Right lobe of liver (tissue), 6 donors: Measurements from ENCODE around the gene IER2. TPM values are rescaled to one million over a fixed set of nuclear protein-coding genes. Genes with fewer than 3 reads are reported as not detected.
"Not testable (repeated sequence)": the region's sequence is repeated elsewhere in the genome, so short reads cannot be mapped to it uniquely, and the experiment has no call there.

ENCODE experiments used
- ATAC-seq, 4 donors: fragments of 200-7000 bp; cut with Tn5 transposase; one replicate each; pipeline ENCODE4 v1.9.1; 2020; ENCODE audit warnings: mild to moderate bottlenecking in 4 of 4, moderate library complexity in 4 of 4
- DNase-seq, 3 donors: peaks; one replicate each; pipeline ENCODE4 v3.0.0-alpha.2; 2020
- H3K27ac ChIP-seq, 3 donors: fragments of 200-600 bp; one replicate each; pipeline ENCODE4 v1.8.0; 2022
- H3K27me3 ChIP-seq, 2 donors: fragments of 200-600 bp; one replicate each; pipeline ENCODE4 v1.8.0; 2022
- H3K36me3 ChIP-seq, 4 donors: fragments of 200-600 bp; sonication (generic) in 1 of 4; one replicate each; pipeline versions ENCODE4 v1.5.1 to v1.8.0; 2017 to 2022; ENCODE audit warnings: control low read depth in 1 of 4
- H3K4me1 ChIP-seq, 4 donors: fragments of 200-600 bp; sonication (generic) in 1 of 4; one replicate each; pipeline versions ENCODE4 v1.5.1 to v1.8.0; 2017 to 2022; ENCODE audit warnings: control low read depth in 1 of 4
- H3K4me3 ChIP-seq, 3 donors: fragments of 200-600 bp; one replicate each; pipeline ENCODE4 v1.8.0; 2022
- H3K9me3 ChIP-seq, 4 donors: fragments of 200-600 bp; sonication (generic) in 1 of 4; one replicate each; pipeline versions ENCODE4 v1.5.1 to v1.8.0; 2017 to 2022; ENCODE audit warnings: control low read depth in 1 of 4
- CTCF ChIP-seq, 4 donors: fragments of 200-600 bp in 3 of 4; fragments of 450-650 bp in 1 of 4; IDR thresholded peaks; one replicate each; pipeline versions ENCODE4 v1.5.1 to v1.8.0; 2016 to 2022; ENCODE audit warnings: antibody characterized with exemption in 4 of 4, mild to moderate bottlenecking in 2 of 4
- POLR2A ChIP-seq: fragments of 450-650 bp; IDR thresholded peaks from one replicate; pipeline ENCODE4 v1.6.1; 2017; ENCODE audit warnings: antibody characterized with exemption, mild to moderate bottlenecking
- WGBS: methylation state at CpG from one replicate; pipeline ENCODE4 v1.1.6; 2018; ENCODE audit warnings: low coverage, low lambda C conversion rate; ENCODE audit not compliant: insufficient coverage; ENCODE audit errors: missing lambda C conversion rate; 5-methylcytosine and 5-hydroxymethylcytosine counted together
- intact Hi-C, 2 donors: fragments of 100-400 bp; cut with DNase I; formaldehyde crosslinking; loops; one replicate each; pipeline versions ENCODE4 v1.11.2 to v1.14.1; 2022
- total RNA-seq, 6 experiments: library from RNA; depleted of rRNA in 2 of 6; stranded (reverse); fragments of >200 nt in 2 of 6; fragmentation: NEBNext Ultra II Directional in 3 of 6; extraction: Animal tissue kit (Norgen Biotek cat#: 25700) in 3 of 6; gene quantifications; one replicate each; pipeline versions ENCODE4 v1.1.0 to v1.2.4, GENCODE V29; 2016 to 2023
- donor health status: DM: no; HTN: yes; CAD: no.
- donor health status: DM: no; HTN: no; CAD: no.
- donor health status: DM: no; HTN: no; CAD: no.
- donor health status: DM: no; HTN: yes; CAD: no.
- donor health status: DM: no; HTN: yes; CAD: no.

The IER2 gene
- total RNA-seq, 6 experiments from 2014 or later, result 19.1 to 86.6 (median 23.8) TPM

- DNase-seq, result peak in 2 of 3 donors; percentile 70 to 72
- H3K27me3 ChIP-seq, result no peaks in the 10 kb centered on the region
- no peaks in the 10 kb centered on the region for H3K36me3 ChIP-seq
- no peak for TF ChIP-seq CTCF (IDR thresholded peaks at IDR 0.05)
- TF ChIP-seq POLR2A, result no peak
- peak overlapping the region in 1 of 3 donors; percentile 40 for H3K27ac ChIP-seq
- intact Hi-C loops, result no loop called here
- peak; percentile 80 to 93 (median 82) for ATAC-seq
- WGBS, result 27% methylated on average over 7 of the region's 16 CpGs
- H3K4me3 ChIP-seq, result no peak overlapping the region
- H3K4me1 ChIP-seq, result peaks cover 0 to 9% (median 3%) of the 10 kb centered on the region in 4 donors
- no peaks in the 10 kb centered on the region for H3K9me3 ChIP-seq
These were observed 31.7 kb downstream of the IER2 start for GRCh38 chr19:13181747-13182388.

GRCh38 chr19:13184926-13185325 is 34.7 kb downstream of the IER2 start:
- H3K9me3 ChIP-seq, DNase-seq, H3K27me3 ChIP-seq, H3K27ac ChIP-seq, ATAC-seq, H3K4me1 ChIP-seq, H3K4me3 ChIP-seq, intact Hi-C loops, H3K36me3 ChIP-seq: not testable (repeated sequence)
- 55% methylated on average over 14 of the region's 23 CpGs for WGBS

- DNase-seq, H3K36me3 ChIP-seq, H3K9me3 ChIP-seq, H3K4me3 ChIP-seq, H3K27me3 ChIP-seq, H3K27ac ChIP-seq, ATAC-seq, intact Hi-C loops: not testable (repeated sequence)
- H3K4me1 ChIP-seq, result peaks cover 0 to 14% (median 6%) of the 10 kb centered on the region in 4 donors
- 90% methylated on average over 8 of the region's 22 CpGs for WGBS
These were observed 35.8 kb downstream of the IER2 start for GRCh38 chr19:13185763-13186657.

- not testable (repeated sequence) for DNase-seq
These were observed 36.5 kb downstream of the IER2 start for GRCh38 chr19:13186688-13187087.

GRCh38 chr19:13187419-13187818 is 37.2 kb downstream of the IER2 start:
- WGBS, result 94% methylated on average over 4 of the region's 4 CpGs
- DNase-seq (no peak), ATAC-seq (no peak)
- Histone ChIP-seq H3K4me1 (peaks cover 0 to 18% (median 5%) of the 10 kb centered on the region in 4 donors), H3K27me3 (no peaks in the 10 kb centered on the region), H3K4me3 (no peak overlapping the region), H3K9me3 (no peaks in the 10 kb centered on the region), H3K36me3 (no peaks in the 10 kb centered on the region), H3K27ac (no peak overlapping the region)
- TF ChIP-seq POLR2A (no peak), CTCF (IDR thresholded peaks at IDR 0.05) (no peak)
- intact Hi-C loops, result no loop called here

More at GRCh38 chr19:13186688-13187087, 36.5 kb downstream of the IER2 start:
- WGBS, result no CpG with 5 or more reads among the region's 38 CpGs
- H3K4me3 ChIP-seq, intact Hi-C loops, H3K27ac ChIP-seq, H3K27me3 ChIP-seq, ATAC-seq, H3K9me3 ChIP-seq, H3K36me3 ChIP-seq: not testable (repeated sequence)
- H3K4me1 ChIP-seq, result peaks cover 0 to 17% (median 6%) of the 10 kb centered on the region in 4 donors

GRCh38 chr19:13189600-13189999 is 39.4 kb downstream of the IER2 start:
- ATAC-seq (no peak), DNase-seq (no peak)
- H3K9me3 ChIP-seq, result no peaks in the 10 kb centered on the region
- 33% methylated on average over 1 of the region's 4 CpGs for WGBS
- H3K27me3 ChIP-seq, result no peaks in the 10 kb centered on the region
- H3K36me3 ChIP-seq, result no peaks in the 10 kb centered on the region
- intact Hi-C loops, result no loop called here
- H3K27ac ChIP-seq, result no peak overlapping the region
- TF ChIP-seq CTCF (IDR thresholded peaks at IDR 0.05), result no peak
- H3K4me3 ChIP-seq, result no peak overlapping the region
- H3K4me1 ChIP-seq, result peaks cover 0 to 19% (median 7%) of the 10 kb centered on the region in 4 donors
